ENCODE results near the gene PDE4D.

The PDE4D gene

DNA sequence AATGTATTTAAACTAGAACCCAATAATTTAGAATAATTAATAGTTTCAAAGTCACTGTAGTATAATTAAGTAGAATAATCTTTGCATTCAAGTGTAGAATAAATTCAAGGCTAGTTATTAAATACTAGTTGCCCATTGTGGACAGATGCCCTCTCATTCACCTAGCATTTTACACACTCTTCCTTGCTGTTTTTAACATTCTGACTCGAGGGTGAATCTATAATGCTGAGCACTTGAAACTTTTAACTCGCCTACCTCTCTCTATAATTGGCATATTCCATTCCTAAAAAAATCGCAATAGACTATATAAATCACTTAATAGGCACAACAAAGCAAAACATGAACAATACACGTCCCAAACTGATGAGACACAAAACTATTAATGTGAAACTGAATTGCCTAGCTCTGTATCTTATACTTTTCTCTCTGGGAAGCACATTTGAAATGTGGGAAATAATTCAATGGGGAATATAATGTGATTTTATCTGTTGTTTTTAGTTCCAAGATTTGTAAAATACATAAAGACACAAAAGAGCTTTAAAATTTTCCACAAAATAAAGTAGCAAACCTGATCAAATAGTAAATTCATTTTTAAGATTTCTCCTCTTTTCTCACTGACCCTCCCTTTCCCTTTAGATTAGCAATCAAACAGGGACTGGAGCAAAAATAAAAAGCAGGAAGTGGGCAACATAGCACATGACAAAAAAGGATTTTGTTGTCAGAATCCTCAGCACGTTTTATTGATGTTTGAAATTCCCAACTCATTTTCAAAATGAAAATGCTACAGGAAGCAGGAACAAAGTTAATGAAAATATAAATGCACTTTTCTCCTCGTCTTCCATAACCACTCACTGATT, 295.6 kb downstream of the PDE4D start:
- TF ChIP-seq TAF1 (IDR thresholded peaks at IDR 0.05; ENCODE audit: borderline replicate concordance, insufficient read depth, low read length): no peak
- TF ChIP-seq, protein P1, sequence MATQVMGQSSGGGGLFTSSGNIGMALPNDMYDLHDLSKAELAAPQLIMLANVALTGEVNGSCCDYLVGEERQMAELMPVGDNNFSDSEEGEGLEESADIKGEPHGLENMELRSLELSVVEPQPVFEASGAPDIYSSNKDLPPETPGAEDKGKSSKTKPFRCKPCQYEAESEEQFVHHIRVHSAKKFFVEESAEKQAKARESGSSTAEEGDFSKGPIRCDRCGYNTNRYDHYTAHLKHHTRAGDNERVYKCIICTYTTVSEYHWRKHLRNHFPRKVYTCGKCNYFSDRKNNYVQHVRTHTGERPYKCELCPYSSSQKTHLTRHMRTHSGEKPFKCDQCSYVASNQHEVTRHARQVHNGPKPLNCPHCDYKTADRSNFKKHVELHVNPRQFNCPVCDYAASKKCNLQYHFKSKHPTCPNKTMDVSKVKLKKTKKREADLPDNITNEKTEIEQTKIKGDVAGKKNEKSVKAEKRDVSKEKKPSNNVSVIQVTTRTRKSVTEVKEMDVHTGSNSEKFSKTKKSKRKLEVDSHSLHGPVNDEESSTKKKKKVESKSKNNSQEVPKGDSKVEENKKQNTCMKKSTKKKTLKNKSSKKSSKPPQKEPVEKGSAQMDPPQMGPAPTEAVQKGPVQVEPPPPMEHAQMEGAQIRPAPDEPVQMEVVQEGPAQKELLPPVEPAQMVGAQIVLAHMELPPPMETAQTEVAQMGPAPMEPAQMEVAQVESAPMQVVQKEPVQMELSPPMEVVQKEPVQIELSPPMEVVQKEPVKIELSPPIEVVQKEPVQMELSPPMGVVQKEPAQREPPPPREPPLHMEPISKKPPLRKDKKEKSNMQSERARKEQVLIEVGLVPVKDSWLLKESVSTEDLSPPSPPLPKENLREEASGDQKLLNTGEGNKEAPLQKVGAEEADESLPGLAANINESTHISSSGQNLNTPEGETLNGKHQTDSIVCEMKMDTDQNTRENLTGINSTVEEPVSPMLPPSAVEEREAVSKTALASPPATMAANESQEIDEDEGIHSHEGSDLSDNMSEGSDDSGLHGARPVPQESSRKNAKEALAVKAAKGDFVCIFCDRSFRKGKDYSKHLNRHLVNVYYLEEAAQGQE (IDR thresholded peaks at IDR 0.05; ENCODE audit: insufficient read depth in 1 of 2, low read depth in 2 of 2, low read length in 2 of 2): no peak
- TF ChIP-seq FOXP2 (optimal IDR thresholded peaks at IDR 0.05; ENCODE audit: borderline replicate concordance, extremely low read depth, extremely low read length, insufficient read depth): no peak
- no peak for TF ChIP-seq SIN3A (IDR thresholded peaks at IDR 0.05; ENCODE audit: borderline replicate concordance, insufficient read depth, low read length)
- TF ChIP-seq POLR2AphosphoS5 (IDR thresholded peaks at IDR 0.05; ENCODE audit: low read depth, low read length): no peak

DNA sequence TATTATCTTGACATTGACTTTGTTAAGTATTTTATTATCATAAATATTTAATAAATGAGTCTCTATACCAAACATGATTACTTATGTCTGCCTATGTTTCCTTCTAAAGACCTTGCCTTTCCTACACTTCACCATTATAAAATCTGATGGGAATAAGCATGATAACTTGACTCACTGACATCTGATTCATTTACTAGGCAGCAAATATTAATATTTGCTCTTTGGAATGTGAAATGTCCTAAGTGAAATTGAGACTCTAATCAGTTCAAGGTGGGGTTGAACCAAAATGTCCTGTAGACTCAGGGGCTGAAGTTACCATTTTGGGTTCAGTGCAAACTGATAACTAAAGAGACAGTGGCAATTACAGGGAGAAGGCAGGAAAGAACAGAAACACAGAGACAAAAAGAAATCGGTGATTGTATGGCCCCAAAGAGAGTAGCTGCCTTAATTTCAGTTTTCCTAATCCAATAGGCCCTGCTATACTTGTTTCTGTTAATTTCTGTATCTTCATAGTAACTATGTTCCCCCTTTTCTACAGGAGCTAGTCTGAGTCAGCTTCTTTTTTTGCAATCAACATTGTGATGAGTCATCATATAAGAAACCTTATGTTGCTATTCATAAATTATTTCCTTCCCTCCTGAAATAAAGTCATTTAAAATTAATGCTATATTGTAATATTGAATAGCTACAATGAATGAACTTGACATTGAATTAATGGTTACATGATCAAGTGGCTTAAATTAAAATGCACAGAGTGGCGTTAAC, 296.8 kb downstream of the PDE4D start:
- TF ChIP-seq POLR2AphosphoS5 (IDR thresholded peaks at IDR 0.05; ENCODE audit: low read depth, low read length) (no peak), SIN3A (IDR thresholded peaks at IDR 0.05; ENCODE audit: borderline replicate concordance, insufficient read depth, low read length) (no peak), TAF1 (IDR thresholded peaks at IDR 0.05; ENCODE audit: borderline replicate concordance, insufficient read depth, low read length) (no peak), FOXP2 (optimal IDR thresholded peaks at IDR 0.05; ENCODE audit: borderline replicate concordance, extremely low read depth, extremely low read length, insufficient read depth) (no peak)
- TF ChIP-seq, protein P1 (IDR thresholded peaks at IDR 0.05; ENCODE audit: insufficient read depth in 1 of 2, low read depth in 2 of 2, low read length in 2 of 2): no peak

DNA sequence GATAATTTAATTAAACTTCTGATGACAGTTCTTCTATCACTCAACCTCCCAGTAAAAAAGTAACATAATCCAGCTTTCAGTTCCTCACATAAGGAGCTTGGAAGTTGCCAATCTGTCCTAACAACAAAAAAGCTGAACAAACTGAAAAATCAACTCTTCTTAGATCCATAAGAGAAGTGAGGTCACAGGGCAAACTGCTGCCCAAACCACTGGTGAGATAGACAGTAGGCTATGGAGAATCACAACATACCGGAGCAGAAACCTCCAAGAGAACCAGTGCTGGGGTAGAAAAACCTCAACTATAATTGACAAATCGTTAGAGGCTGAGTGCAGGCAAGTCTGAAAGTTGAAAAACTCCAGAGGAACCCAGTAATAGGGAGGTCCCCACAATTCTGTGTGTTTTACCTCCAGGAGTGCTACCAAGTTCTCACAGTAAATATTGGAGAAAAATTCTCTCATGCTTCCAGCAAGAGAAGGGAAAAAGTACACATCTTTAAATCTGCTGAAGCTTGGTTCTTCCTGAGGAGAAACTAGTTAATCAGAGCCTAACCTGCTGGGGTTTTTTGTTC, 300.0 kb downstream of the PDE4D start:
- TF ChIP-seq TAF1 (IDR thresholded peaks at IDR 0.05; ENCODE audit: borderline replicate concordance, insufficient read depth, low read length) (no peak), SIN3A (IDR thresholded peaks at IDR 0.05; ENCODE audit: borderline replicate concordance, insufficient read depth, low read length) (no peak)
- TF ChIP-seq, protein P1 (IDR thresholded peaks at IDR 0.05; ENCODE audit: insufficient read depth in 1 of 2, low read depth in 2 of 2, low read length in 2 of 2): no peak

DNA sequence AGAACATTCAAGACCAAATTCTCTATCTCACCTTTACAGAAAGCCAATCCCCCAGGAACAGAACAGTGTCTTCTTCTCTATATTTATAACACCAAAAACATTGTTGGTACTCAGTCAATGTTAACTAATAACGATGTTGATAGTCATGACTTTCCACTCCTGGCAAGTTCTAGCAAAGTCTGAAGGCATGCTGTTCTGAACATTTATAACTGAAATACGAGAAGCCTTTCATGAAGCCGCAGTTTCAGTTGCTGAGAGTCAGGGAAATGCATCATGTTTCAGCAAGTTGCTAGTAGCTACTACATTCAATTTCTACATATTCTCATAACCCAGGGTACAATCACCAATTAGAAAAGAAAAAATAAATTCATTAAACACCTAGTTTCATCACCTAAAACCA, 301.4 kb downstream of the PDE4D start:
- TF ChIP-seq FOXP2 (optimal IDR thresholded peaks at IDR 0.05; ENCODE audit: borderline replicate concordance, extremely low read depth, extremely low read length, insufficient read depth) (no peak), POLR2AphosphoS5 (IDR thresholded peaks at IDR 0.05; ENCODE audit: low read depth, low read length) (no peak), SIN3A (IDR thresholded peaks at IDR 0.05; ENCODE audit: borderline replicate concordance, insufficient read depth, low read length) (no peak), TAF1 (IDR thresholded peaks at IDR 0.05; ENCODE audit: borderline replicate concordance, insufficient read depth, low read length) (no peak)
- TF ChIP-seq, protein P1 (IDR thresholded peaks at IDR 0.05; ENCODE audit: insufficient read depth in 1 of 2, low read depth in 2 of 2, low read length in 2 of 2): no peak
